ENCODE data around the gene MCTP1.

MCTP1 gene

DNA sequence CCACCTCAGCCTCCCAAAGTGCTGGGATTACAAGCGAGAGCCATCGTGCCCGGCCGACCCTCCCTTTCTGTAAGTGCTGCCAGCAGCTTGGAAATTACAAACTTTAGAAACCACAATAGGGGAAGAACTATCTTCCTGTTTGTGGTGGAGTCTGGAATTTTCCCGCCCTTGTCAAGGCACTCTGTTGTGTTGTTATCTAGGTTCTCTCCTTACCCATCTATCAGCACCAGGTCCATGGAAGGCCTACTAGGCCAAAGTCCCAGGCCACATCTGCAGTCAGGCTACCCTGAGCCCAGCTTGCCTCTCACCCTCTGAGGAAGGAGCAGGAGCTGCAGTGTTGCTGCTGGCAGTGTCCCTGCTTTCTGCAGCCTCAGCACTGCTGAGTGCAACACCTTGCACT, 214.9 kb downstream of the MCTP1 start:
- DNase-seq, result no peak

DNA sequence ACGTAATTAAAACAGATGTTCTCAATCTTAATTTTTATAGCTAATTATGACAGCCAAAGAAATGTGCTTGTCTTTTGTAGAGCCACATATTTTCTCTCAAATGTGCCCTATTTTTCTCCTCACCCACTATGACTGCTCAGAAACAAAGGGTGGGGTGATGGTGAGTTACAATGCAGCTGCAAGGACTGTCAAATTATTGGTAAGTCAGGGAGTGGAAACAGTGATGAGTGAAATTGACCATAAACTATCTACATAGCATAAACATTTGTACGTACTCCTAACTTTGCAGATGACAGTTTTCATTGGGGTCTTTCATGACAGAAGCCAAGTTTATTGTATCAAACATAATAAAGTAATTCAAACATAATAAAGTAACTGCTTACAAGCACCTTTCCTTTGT, 215.9 kb downstream of the MCTP1 start:
- DNase-seq, result no peak

GRCh38 chr5:95068289-95068910, 216.5 kb downstream of the MCTP1 start:
- no peak for DNase-seq

GRCh38 chr5:95066048-95066447, 218.8 kb downstream of the MCTP1 start:
- no peak for DNase-seq

GRCh38 chr5:95063492-95063891, 221.4 kb downstream of the MCTP1 start:
- DNase-seq, result no peak

DNA sequence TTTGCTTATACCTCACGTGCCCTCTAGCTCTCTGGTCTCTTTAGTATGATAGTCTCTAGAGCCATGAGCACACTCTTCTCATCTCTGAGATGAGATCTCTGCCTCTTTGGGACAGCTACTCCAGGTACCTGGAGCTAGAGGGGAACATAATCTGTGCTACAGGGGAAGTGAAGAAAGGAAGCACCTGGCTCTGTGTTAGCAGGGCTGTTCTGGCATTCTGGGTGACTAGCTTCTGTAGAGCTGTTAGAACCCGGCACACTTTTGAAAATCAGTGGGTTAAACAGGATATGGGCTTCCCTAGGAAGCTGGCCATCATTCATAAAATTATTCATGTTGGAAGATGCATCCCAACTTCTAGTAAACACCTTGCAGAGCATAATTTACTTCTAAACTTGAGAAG, 224.8 kb downstream of the MCTP1 start:
- DNase-seq, result no peak

GRCh38 chr5:95059636-95060035, 225.3 kb downstream of the MCTP1 start:
- no peak for DNase-seq

DNA sequence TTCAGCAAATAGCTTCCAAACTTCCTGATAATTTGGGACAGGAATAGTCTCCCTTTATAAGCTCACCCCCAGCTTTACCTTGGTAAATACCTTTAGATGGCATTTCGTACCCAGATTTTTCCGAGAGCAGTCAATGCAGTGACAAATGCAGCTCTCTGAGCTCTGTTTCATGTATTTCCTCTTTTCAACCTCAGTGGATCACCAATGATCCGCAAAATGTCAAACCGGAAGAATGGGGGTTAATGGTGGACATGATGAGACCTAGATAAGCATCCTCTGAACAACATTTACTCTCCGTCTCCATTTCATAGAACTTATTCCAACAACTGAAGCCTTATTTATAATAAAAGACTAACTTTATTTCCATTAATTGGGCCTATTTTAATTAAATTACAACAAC, 227.3 kb downstream of the MCTP1 start:
- DNase-seq, result no peak

- DNase-seq, result no peak
Observed at GRCh38 chr5:95053253-95053652, 231.6 kb downstream of the MCTP1 start.

GRCh38 chr5:95050708-95051107, 234.2 kb downstream of the MCTP1 start:
- no peak for DNase-seq

DNA sequence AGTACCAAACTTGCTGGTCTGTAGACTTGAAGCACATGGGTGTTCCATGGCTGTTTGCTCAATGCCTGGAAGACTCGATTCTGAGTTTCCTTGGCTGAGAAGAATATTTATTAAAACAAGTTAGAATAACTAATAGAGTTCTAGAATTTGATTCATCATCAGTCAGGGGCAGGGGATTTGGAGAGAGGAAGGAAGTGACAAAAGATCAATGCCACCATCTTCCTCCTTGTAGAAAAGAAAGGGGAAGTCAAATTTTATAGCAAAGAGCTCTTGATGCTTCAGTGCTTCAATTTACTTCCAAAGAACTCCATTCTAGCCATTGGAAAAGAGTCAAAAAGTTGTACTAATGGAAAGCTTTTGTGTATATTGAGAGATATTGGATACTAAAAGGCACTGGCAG, 236.3 kb downstream of the MCTP1 start:
- DNase-seq, result no peak

- no peak for DNase-seq
Observed at GRCh38 chr5:95045181-95045965, 239.5 kb downstream of the MCTP1 start.

DNA sequence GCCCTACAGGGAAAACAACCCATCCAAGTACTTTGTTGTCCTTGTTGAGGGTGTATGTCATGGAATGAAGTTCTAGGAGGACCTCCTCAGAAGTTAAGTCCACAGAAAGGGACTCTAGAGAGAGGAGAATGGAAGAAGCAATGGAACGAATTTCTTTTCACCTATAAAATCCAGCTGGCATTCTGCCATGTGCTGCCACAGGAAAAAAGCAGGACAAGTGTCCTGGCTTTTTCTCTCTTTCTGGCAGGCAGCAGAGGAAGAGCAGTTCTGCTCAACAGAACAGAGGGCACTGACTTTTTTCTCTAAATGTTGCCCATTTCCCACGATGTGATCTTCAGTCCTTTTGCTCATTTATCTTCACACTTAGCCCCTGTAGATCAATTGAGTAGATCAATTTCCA, 240.8 kb downstream of the MCTP1 start:
- DNase-seq, result no peak

GRCh38 chr5:95043648-95044047, 241.2 kb downstream of the MCTP1 start:
- no peak for DNase-seq

DNA sequence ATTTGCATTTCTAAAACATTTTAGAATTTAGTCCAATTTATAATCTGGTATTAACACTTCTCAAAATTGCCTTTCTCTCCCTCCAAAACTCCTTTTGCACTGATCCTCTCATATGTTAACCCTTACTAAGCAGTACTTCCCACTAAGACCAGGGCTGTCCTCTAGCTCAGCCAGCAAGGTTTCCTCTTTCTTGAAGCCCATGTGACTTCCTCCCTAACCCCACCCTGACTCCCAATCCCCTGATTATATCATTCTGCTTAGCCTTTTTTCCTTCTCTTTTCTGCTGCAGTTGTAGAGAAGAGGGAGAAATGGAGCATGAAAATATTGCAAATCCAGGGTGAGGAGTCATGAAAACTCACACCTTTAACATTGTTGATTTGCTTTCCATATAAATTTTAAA, 241.7 kb downstream of the MCTP1 start:
- no peak for DNase-seq

GRCh38 chr5:95042037-95042436, 242.9 kb downstream of the MCTP1 start:
- DNase-seq, result peak; percentile 63

DNA sequence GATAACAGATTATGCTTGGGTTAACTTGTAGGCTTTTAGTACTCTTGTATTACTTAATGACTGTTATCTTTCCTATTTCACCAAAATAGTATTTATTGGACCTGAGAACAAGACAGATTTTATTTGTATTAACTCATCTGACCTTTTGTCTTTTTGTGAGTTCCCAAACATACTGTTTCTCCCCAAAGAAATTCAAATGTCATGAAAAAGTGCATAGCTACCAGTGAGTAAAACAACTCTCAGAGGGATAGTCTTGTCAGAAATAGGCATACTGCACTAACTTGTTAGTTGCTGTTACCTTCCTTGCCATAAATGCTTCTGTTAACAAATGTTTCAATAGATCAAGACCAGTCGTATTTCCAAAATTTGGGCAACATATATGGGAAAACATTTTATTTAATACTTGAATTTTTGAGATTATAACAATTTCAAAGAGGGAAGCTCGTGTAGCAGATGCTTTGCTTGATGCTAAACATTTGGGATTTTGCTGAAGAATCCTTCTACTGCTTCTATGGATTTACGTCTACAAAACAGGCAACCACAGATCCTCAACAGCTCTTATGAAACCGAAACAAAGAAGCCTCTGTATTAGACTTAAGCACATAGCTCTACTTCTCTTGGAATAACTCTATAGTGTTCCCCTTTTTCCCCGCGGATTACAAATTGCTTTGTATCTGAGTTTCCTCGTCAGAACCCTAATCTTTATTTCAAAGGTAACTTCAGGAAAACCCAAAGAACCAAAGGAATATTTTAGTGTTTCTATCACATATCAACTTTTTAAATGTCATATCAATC, 248.8 kb downstream of the MCTP1 start:
- DNase-seq, result no peak

- no peak for DNase-seq
Observed at GRCh38 chr5:95032801-95033200, 252.1 kb downstream of the MCTP1 start.

GRCh38 chr5:95029569-95030366, 255.1 kb downstream of the MCTP1 start:
- DNase-seq, result no peak

DNA sequence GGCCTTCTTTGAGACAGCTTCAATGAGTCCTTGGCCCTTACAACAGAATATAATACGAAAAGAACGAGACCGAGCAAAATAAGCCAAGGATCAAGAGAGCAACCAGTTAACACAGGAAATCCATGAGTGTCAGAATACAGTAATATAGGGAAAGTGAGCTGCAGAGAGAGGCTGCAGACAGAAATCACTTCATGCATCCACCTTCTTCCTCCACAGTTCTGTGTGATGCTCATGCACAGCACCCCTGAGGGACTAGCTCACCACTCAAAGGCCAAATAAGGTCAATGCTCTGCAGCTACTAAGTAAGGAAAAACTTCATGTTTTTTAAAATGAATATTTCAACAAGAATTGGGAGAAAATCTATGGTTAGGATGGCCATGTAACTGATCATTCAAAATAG, 257.1 kb downstream of the MCTP1 start:
- no peak for DNase-seq

GRCh38 chr5:95027151-95027721, 257.7 kb downstream of the MCTP1 start:
- no peak for DNase-seq

GRCh38 chr5:95026718-95027117, 258.2 kb downstream of the MCTP1 start:
- no peak for DNase-seq
